ENCODE measurements around the gene RAB11A.

The RAB11A gene

DNA sequence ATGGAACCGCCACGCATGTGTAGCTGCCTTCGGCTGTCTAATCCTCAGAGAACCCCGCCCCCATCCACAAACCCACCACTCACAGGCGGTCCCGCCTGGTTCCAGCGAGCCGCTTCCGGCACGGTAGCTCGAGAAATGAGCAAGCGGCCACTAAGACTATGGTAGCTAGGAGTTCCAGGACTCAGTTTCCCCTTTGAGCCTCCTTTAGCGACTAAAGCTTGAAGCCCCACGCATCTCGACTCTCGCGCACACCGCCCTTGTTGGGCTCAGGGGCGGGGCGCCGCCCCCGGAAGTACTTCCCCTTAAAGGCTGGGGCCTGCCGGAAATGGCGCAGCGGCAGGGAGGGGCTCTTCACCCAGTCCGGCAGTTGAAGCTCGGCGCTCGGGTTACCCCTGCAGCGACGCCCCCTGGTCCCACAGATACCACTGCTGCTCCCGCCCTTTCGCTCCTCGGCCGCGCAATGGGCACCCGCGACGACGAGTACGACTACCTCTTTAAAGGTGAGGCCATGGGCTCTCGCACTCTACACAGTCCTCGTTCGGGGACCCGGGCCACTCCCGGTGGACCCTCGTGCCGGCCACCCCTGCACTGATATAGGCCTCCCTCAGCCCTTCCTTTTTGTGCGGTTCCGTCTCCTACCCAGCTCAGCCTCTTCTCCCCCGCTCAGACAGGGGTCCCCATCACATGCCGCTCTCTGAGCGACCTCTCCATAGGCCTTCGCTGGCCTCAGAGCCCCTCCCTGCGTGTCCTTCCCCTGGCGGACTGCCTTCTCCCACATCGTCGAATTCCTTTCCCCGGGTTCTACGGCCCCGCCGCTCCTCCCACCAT, at the start of gene RAB11A:
Gene RAB11A (plus strand): TSS at position 366 of the 828 bp plus-strand sequence. CDS start 95 bp downstream, at position 461.
- Mint-ChIP-seq H3K36me3 (ENCODE audit: low read depth) (peaks cover 32% of the 10 kb centered on the region), H3K4me3 (peak within 1 kb of the TSS; percentile 99), H3K27me3 (no peaks in the 10 kb centered on the region), H3K9me3 (no peaks in the 10 kb centered on the region), H3K27ac (peak within 1 kb of the TSS; percentile 99), H3K4me1 (ENCODE audit: low read depth) (peaks cover 31% of the 10 kb centered on the region)
- DNase-seq, result peak; percentile 97

DNA sequence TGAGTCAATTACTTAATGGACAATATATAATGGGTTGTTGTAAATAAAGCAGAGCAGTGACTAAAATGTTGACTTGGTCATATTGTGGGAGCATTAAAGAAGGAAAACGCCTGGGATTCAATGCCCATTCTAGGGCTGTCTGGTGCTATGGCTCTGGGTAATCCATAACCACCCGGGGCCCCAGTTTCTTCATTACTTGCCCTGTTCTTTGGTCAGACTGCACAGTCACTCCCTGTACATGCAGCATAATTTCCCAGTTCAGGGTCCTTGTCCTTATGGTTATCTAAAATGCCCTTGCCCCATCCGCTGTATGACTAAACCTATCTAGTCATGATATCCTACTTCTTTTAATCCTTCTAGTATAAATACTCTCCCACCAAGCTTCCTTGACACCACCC, 49.7 kb upstream of the RAB11A start:
- Mint-ChIP-seq H3K36me3 (ENCODE audit: low read depth) (no peaks in the 10 kb centered on the region), H3K4me1 (ENCODE audit: low read depth) (peaks cover 64% of the 10 kb centered on the region), H3K9me3 (no peaks in the 10 kb centered on the region), H3K4me3 (peak overlapping the region; percentile 21), H3K27ac (peak overlapping the region; percentile 83), H3K27me3 (no peaks in the 10 kb centered on the region)
- DNase-seq, result no peak

- no peaks in the 10 kb centered on the region for H3K27me3 Mint-ChIP-seq
- H3K4me3 Mint-ChIP-seq, result no peak overlapping the region
- H3K4me1 Mint-ChIP-seq (ENCODE audit: low read depth), result peaks cover 62% of the 10 kb centered on the region
Measured at GRCh38 chr15:65821070-65821469, 48.2 kb upstream of the RAB11A start.

DNA sequence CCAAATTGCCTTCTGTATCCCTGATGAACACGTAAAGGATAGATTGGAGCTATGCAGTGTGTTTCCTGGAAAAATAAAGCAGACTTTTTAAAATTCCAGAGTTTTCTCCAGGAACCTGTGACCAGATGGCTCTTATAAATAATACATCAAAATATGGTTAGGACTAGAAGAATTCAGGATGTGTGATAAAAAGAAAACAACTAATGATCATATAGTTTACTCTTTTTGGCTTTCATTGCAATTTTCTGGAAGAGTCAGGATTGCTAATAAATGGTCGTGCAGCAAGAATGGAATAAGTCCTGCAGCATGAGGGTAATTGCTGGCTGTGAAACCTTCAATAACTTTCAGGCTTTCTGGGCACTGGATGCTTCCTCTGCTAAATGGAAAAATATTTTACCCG, 47.0 kb upstream of the RAB11A start:
- Mint-ChIP-seq H3K4me1 (ENCODE audit: low read depth) (peaks cover 56% of the 10 kb centered on the region), H3K36me3 (ENCODE audit: low read depth) (no peaks in the 10 kb centered on the region)

More at GRCh38 chr15:65821070-65821469, 48.2 kb upstream of the RAB11A start:
- Mint-ChIP-seq H3K27ac (peak overlapping the region; percentile 64), H3K36me3 (ENCODE audit: low read depth) (no peaks in the 10 kb centered on the region), H3K9me3 (no peaks in the 10 kb centered on the region)
- no peak for DNase-seq

DNA sequence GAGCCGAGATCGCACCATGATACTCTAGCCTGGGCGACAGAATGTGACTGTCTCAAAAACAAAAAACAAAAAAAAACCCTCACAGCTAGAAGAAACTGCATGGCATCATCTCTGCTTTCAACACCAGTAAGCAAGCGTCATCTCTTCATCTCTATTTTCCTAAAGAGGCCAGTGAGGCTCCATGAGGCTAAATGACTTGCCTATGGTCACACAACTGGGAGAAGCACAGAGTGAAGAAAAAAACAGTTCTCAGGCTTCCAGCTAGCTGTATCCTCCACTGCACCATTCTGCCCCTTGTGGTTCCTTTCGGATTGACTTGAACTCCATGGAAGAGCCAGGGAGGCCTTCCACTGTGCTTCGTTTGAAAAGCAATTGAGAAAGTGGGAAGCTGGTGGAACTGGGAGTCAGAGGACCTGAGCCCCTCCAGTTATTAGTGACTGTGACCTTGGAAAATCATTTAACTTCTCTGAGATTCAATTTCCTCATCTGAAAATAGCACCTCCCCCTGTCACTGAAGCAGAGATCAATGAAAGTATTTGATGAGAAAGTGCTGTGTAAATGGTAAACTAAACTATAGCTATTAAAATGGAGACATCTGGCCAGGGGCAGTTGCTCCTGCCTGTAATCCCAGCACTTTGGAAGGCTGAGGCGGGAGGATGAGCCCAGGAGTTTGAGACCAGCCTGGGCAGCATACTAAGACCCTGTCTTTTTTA, 45.1 kb upstream of the RAB11A start:
- no peaks in the 10 kb centered on the region for H3K9me3 Mint-ChIP-seq
- H3K27me3 Mint-ChIP-seq, result no peaks in the 10 kb centered on the region
- H3K36me3 Mint-ChIP-seq (ENCODE audit: low read depth), result no peaks in the 10 kb centered on the region
- H3K27ac Mint-ChIP-seq, result no peak overlapping the region
- peaks cover 57% of the 10 kb centered on the region for H3K4me1 Mint-ChIP-seq (ENCODE audit: low read depth)
- DNase-seq, result no peak
- no peak overlapping the region for H3K4me3 Mint-ChIP-seq

More for the DNA sequence above, 47.0 kb upstream of the RAB11A start:
- no peak for DNase-seq
- no peaks in the 10 kb centered on the region for H3K9me3 Mint-ChIP-seq
- no peak overlapping the region for H3K4me3 Mint-ChIP-seq
- no peaks in the 10 kb centered on the region for H3K27me3 Mint-ChIP-seq
- H3K27ac Mint-ChIP-seq, result no peak overlapping the region

DNA sequence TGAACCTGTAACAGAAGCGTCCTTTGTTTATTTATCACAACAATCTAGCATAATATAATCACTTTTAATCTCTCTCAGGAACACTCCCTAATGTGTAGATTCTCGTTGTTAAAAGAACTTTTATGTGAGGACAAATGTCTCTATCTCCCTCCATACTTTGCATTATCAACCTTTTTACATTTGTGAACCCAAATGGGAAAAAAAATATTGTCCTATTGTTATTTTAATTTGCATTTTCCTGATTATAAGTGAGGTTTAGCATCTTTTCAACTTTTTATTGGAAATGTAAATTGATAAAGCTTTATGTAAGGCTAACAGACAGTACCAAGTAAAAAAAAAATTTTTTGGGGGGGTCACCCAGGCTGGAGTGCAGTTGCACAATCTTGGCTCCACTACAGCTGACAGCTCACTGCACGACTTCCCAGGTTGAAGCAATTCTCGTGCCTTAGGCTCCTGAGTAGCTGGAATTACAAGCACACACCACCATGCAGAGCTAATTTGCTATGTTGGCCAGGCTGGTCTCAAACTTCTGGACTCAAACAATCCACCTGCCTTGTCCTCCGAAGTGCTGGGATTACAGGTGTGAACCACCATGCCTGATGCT, 44.2 kb upstream of the RAB11A start:
- DNase-seq, result no peak
- Mint-ChIP-seq H3K27ac (no peak overlapping the region), H3K36me3 (ENCODE audit: low read depth) (no peaks in the 10 kb centered on the region), H3K4me3 (no peak overlapping the region), H3K9me3 (no peaks in the 10 kb centered on the region), H3K27me3 (no peaks in the 10 kb centered on the region), H3K4me1 (ENCODE audit: low read depth) (peaks cover 53% of the 10 kb centered on the region)

- no peaks in the 10 kb centered on the region for H3K36me3 Mint-ChIP-seq (ENCODE audit: low read depth)
- no peak for DNase-seq
- H3K27ac Mint-ChIP-seq, result peak overlapping the region; percentile 90
- no peaks in the 10 kb centered on the region for H3K9me3 Mint-ChIP-seq
- peaks cover 52% of the 10 kb centered on the region for H3K4me1 Mint-ChIP-seq (ENCODE audit: low read depth)
- H3K27me3 Mint-ChIP-seq, result no peaks in the 10 kb centered on the region
- H3K4me3 Mint-ChIP-seq, result peak overlapping the region; percentile 15
Measured at GRCh38 chr15:65827065-65827464, 42.2 kb upstream of the RAB11A start.

- H3K9me3 Mint-ChIP-seq, result no peaks in the 10 kb centered on the region
- no peak overlapping the region for H3K4me3 Mint-ChIP-seq
- H3K36me3 Mint-ChIP-seq (ENCODE audit: low read depth), result no peaks in the 10 kb centered on the region
- H3K4me1 Mint-ChIP-seq (ENCODE audit: low read depth), result peaks cover 59% of the 10 kb centered on the region
- no peak for DNase-seq
- H3K27ac Mint-ChIP-seq, result peak overlapping the region; percentile 92
- H3K27me3 Mint-ChIP-seq, result no peaks in the 10 kb centered on the region
Measured at GRCh38 chr15:65828585-65828984, 40.7 kb upstream of the RAB11A start.

- DNase-seq, result no peak
Measured at GRCh38 chr15:65829130-65829764, 40.0 kb upstream of the RAB11A start.

GRCh38 chr15:65832549-65833364, 36.5 kb upstream of the RAB11A start:
- H3K27me3 Mint-ChIP-seq, result no peaks in the 10 kb centered on the region
- peak; percentile 71 for DNase-seq
- peak overlapping the region; percentile 70 for H3K4me3 Mint-ChIP-seq
- H3K27ac Mint-ChIP-seq, result peak overlapping the region; percentile 96
- H3K36me3 Mint-ChIP-seq (ENCODE audit: low read depth), result no peaks in the 10 kb centered on the region
- H3K4me1 Mint-ChIP-seq (ENCODE audit: low read depth), result peaks cover 54% of the 10 kb centered on the region
- no peaks in the 10 kb centered on the region for H3K9me3 Mint-ChIP-seq

More at GRCh38 chr15:65829130-65829764, 40.0 kb upstream of the RAB11A start:
- Mint-ChIP-seq H3K27me3 (no peaks in the 10 kb centered on the region), H3K9me3 (no peaks in the 10 kb centered on the region), H3K4me1 (ENCODE audit: low read depth) (peaks cover 61% of the 10 kb centered on the region), H3K27ac (peak overlapping the region; percentile 92), H3K36me3 (ENCODE audit: low read depth) (no peaks in the 10 kb centered on the region), H3K4me3 (no peak overlapping the region)

- H3K4me1 Mint-ChIP-seq (ENCODE audit: low read depth), result peaks cover 45% of the 10 kb centered on the region
- H3K36me3 Mint-ChIP-seq (ENCODE audit: low read depth), result no peaks in the 10 kb centered on the region
- no peaks in the 10 kb centered on the region for H3K9me3 Mint-ChIP-seq
- H3K27me3 Mint-ChIP-seq, result no peaks in the 10 kb centered on the region
- peak; percentile 47 for DNase-seq
- H3K4me3 Mint-ChIP-seq, result peak overlapping the region; percentile 70
- H3K27ac Mint-ChIP-seq, result peak overlapping the region; percentile 96
Measured at GRCh38 chr15:65833501-65834205, 35.6 kb upstream of the RAB11A start.

GRCh38 chr15:65834603-65835282, 34.5 kb upstream of the RAB11A start:
- no peaks in the 10 kb centered on the region for H3K36me3 Mint-ChIP-seq (ENCODE audit: low read depth)
- H3K27ac Mint-ChIP-seq, result peak overlapping the region; percentile 53
- no peaks in the 10 kb centered on the region for H3K27me3 Mint-ChIP-seq
- DNase-seq, result no peak
- peaks cover 35% of the 10 kb centered on the region for H3K4me1 Mint-ChIP-seq (ENCODE audit: low read depth)
- no peak overlapping the region for H3K4me3 Mint-ChIP-seq
- H3K9me3 Mint-ChIP-seq, result no peaks in the 10 kb centered on the region

- H3K36me3 Mint-ChIP-seq (ENCODE audit: low read depth), result no peaks in the 10 kb centered on the region
- no peak for DNase-seq
- no peaks in the 10 kb centered on the region for H3K9me3 Mint-ChIP-seq
- H3K27me3 Mint-ChIP-seq, result no peaks in the 10 kb centered on the region
- peaks cover 33% of the 10 kb centered on the region for H3K4me1 Mint-ChIP-seq (ENCODE audit: low read depth)
- H3K4me3 Mint-ChIP-seq, result no peak overlapping the region
- H3K27ac Mint-ChIP-seq, result no peak overlapping the region
Measured at GRCh38 chr15:65835447-65835846, 33.8 kb upstream of the RAB11A start.
